ENCODE measurements around the gene UNC5B. TPM values are rescaled to one million over a fixed set of nuclear protein-coding genes. Genes with fewer than 3 reads are reported as not detected.

Gene UNC5B
- polyA plus RNA-seq, 3 donors: 0.04 to 0.72 TPM; not detected in 1

GRCh38 chr10:71330789-71331404 is 118.5 kb downstream of the UNC5B start:
- no peak overlapping the region for H3K4me3 Mint-ChIP-seq
- H3K9me3 ChIP-seq (replicated peaks in 1 of 2; ENCODE audit: control insufficient read depth in 1 of 2, insufficient read depth in 1 of 2, low read length in 2 of 2): no peaks in the 10 kb centered on the region
- no peaks in the 10 kb centered on the region for H3K27me3 ChIP-seq (ENCODE audit: control insufficient read depth in 2 of 2, insufficient read depth in 2 of 2, low read length in 2 of 2)
- no peak overlapping the region for H3K4me3 ChIP-seq (replicated peaks in 1 of 3; ENCODE audit: low read depth in 2 of 3, low read length in 3 of 3)
- intact Hi-C loops (cut with micrococcal nuclease): no loop called here
- peaks cover 19 to 25% of the 10 kb centered on the region in 2 donors for H3K4me1 ChIP-seq (ENCODE audit: control insufficient read depth in 1 of 2, insufficient read depth in 2 of 2, low read length in 2 of 2)
- H3K27me3 Mint-ChIP-seq (ENCODE audit: low read depth in 3 of 3): peaks cover 0 to 5% (median 4%) of the 10 kb centered on the region in 3 donors
- no peak overlapping the region for H3K9ac ChIP-seq (ENCODE audit: insufficient read depth, low read length, poor library complexity, severe bottlenecking)
- no peaks in the 10 kb centered on the region for H3K9me3 Mint-ChIP-seq
- peaks cover 27% of the 10 kb centered on the region for H3K79me2 ChIP-seq (ENCODE audit: insufficient read depth, low read length)
- TF ChIP-seq, protein P1, sequence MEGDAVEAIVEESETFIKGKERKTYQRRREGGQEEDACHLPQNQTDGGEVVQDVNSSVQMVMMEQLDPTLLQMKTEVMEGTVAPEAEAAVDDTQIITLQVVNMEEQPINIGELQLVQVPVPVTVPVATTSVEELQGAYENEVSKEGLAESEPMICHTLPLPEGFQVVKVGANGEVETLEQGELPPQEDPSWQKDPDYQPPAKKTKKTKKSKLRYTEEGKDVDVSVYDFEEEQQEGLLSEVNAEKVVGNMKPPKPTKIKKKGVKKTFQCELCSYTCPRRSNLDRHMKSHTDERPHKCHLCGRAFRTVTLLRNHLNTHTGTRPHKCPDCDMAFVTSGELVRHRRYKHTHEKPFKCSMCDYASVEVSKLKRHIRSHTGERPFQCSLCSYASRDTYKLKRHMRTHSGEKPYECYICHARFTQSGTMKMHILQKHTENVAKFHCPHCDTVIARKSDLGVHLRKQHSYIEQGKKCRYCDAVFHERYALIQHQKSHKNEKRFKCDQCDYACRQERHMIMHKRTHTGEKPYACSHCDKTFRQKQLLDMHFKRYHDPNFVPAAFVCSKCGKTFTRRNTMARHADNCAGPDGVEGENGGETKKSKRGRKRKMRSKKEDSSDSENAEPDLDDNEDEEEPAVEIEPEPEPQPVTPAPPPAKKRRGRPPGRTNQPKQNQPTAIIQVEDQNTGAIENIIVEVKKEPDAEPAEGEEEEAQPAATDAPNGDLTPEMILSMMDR (IDR thresholded peaks at IDR 0.05): no peak
- H3K36me3 Mint-ChIP-seq: peaks cover 66 to 74% of the 10 kb centered on the region in 2 donors
- H3K4me2 ChIP-seq (replicated peaks; ENCODE audit: extremely low read depth, low read length, poor library complexity, severe bottlenecking): no peak overlapping the region
- peaks cover 41 to 79% of the 10 kb centered on the region in 2 donors for H3K36me3 ChIP-seq (replicated peaks in 1 of 2; ENCODE audit: control insufficient read depth in 1 of 2, insufficient read depth in 2 of 2, low read length in 2 of 2)
- DNase-seq: no peak
- peak overlapping the region in 2 of 7 donors; percentile 1 to 51 for H3K27ac Mint-ChIP-seq
- H3K27ac ChIP-seq (ENCODE audit: low read depth in 1 of 2, low read length in 2 of 2): no peak overlapping the region
- 78% methylated on average over 1 of the region's 4 CpGs for WGBS (ENCODE audit: insufficient coverage)
- no peak overlapping the region for H2AFZ ChIP-seq (ENCODE audit: insufficient read depth, low read depth, low read length, poor library complexity, severe bottlenecking)
- H4K20me1 ChIP-seq (ENCODE audit: insufficient read depth, low read length): peaks cover 52% of the 10 kb centered on the region
- peaks cover 22% of the 10 kb centered on the region for H3K4me1 Mint-ChIP-seq

GRCh38 chr10:71331736-71332135 is 119.4 kb downstream of the UNC5B start:
- peaks cover 26% of the 10 kb centered on the region for H3K4me1 Mint-ChIP-seq
- H3K27ac Mint-ChIP-seq: no peak overlapping the region
- no peak overlapping the region for H2AFZ ChIP-seq (ENCODE audit: insufficient read depth, low read depth, low read length, poor library complexity, severe bottlenecking)
- no peaks in the 10 kb centered on the region for H3K27me3 ChIP-seq (ENCODE audit: control insufficient read depth in 2 of 2, insufficient read depth in 2 of 2, low read length in 2 of 2)
- WGBS (ENCODE audit: insufficient coverage): 81% methylated on average over 4 of the region's 4 CpGs
- no peak overlapping the region for H3K27ac ChIP-seq (ENCODE audit: low read depth in 1 of 2, low read length in 2 of 2)
- peaks cover 0 to 5% (median 4%) of the 10 kb centered on the region in 3 donors for H3K27me3 Mint-ChIP-seq (ENCODE audit: low read depth in 3 of 3)
- H3K4me3 ChIP-seq (replicated peaks in 1 of 3; ENCODE audit: low read depth in 2 of 3, low read length in 3 of 3): no peak overlapping the region
- H3K4me3 Mint-ChIP-seq: no peak overlapping the region
- intact Hi-C loops (cut with micrococcal nuclease): no loop called here
- no peak overlapping the region for H3K4me2 ChIP-seq (replicated peaks; ENCODE audit: extremely low read depth, low read length, poor library complexity, severe bottlenecking)
- H3K79me2 ChIP-seq (ENCODE audit: insufficient read depth, low read length): peaks cover 22% of the 10 kb centered on the region
- peaks cover 38 to 79% of the 10 kb centered on the region in 2 donors for H3K36me3 ChIP-seq (replicated peaks in 1 of 2; ENCODE audit: control insufficient read depth in 1 of 2, insufficient read depth in 2 of 2, low read length in 2 of 2)
- DNase-seq: no peak
- no peaks in the 10 kb centered on the region for H3K9me3 Mint-ChIP-seq
- TF ChIP-seq, protein P1 (IDR thresholded peaks at IDR 0.05): no peak
- peaks cover 22 to 28% of the 10 kb centered on the region in 2 donors for H3K4me1 ChIP-seq (ENCODE audit: control insufficient read depth in 1 of 2, insufficient read depth in 2 of 2, low read length in 2 of 2)
- H4K20me1 ChIP-seq (ENCODE audit: insufficient read depth, low read length): peaks cover 57% of the 10 kb centered on the region
- H3K9ac ChIP-seq (ENCODE audit: insufficient read depth, low read length, poor library complexity, severe bottlenecking): no peak overlapping the region
- no peaks in the 10 kb centered on the region for H3K9me3 ChIP-seq (replicated peaks in 1 of 2; ENCODE audit: control insufficient read depth in 1 of 2, insufficient read depth in 1 of 2, low read length in 2 of 2)
- peaks cover 69 to 74% of the 10 kb centered on the region in 2 donors for H3K36me3 Mint-ChIP-seq

Measured in CD14-positive monocyte (primary cell).